ENCODE results near the gene ATG16L2. TPM values are rescaled to one million over a fixed set of nuclear protein-coding genes. Genes with fewer than 3 reads are reported as not detected.

The ATG16L2 gene
- total RNA-seq, 3 donors from 2014 or later (not counting 1 experiment from before 2014, with no cell fraction given), result 172 to 190 (median 179) TPM

DNA sequence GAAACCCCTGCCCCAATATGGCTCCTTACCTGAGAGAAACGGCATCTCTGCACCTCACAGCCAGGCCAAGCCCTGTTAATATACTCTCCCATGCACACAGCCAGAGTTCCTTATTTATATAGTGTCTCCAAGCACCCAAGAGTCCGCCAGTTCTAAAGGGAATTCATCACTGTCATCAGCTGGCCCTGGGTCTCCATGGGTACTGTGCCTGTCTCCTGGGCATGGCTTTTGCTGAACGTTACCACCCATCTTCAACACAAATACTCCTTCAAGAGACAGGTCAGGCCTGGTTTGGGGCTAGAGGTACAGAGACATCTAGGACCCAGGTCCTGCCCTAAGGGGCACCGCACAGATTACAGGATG is 1.6 kb upstream of the ATG16L2 start:
- Mint-ChIP-seq H3K4me1 (peaks cover 48 to 63% of the 10 kb centered on the region in 2 donors), H3K27me3 (ENCODE audit: low read depth in 2 of 2) (no peaks in the 10 kb centered on the region), H3K4me3 (peak overlapping the region; percentile 99), H3K27ac (peak overlapping the region; percentile 98 to 100), H3K36me3 (no peaks in the 10 kb centered on the region), H3K9me3 (no peaks in the 10 kb centered on the region)
- WGBS (ENCODE audit: insufficient coverage), result 29% methylated on average over 4 of the region's 4 CpGs
- Histone ChIP-seq H3K4me1 (ENCODE audit: control insufficient read depth, insufficient read depth, low read length) (peaks cover 55% of the 10 kb centered on the region), H3K36me3 (ENCODE audit: control insufficient read depth, insufficient read depth, low read length) (peaks cover 9% of the 10 kb centered on the region), H3K4me3 (ENCODE audit: low read length) (peak overlapping the region; percentile 66), H3K27ac (ENCODE audit: low read length) (peak overlapping the region; percentile 100), H3K27me3 (ENCODE audit: control insufficient read depth, insufficient read depth, low read length) (no peaks in the 10 kb centered on the region), H3K9me3 (ENCODE audit: control insufficient read depth, insufficient read depth, low read length) (no peaks in the 10 kb centered on the region)
- intact Hi-C loops (cut with micrococcal nuclease), result loop anchor here (5.0 kb wide), 1 partner anchor 590 kb away; the partner anchor contains the start of gene INPPL1
- TF ChIP-seq, protein P1, sequence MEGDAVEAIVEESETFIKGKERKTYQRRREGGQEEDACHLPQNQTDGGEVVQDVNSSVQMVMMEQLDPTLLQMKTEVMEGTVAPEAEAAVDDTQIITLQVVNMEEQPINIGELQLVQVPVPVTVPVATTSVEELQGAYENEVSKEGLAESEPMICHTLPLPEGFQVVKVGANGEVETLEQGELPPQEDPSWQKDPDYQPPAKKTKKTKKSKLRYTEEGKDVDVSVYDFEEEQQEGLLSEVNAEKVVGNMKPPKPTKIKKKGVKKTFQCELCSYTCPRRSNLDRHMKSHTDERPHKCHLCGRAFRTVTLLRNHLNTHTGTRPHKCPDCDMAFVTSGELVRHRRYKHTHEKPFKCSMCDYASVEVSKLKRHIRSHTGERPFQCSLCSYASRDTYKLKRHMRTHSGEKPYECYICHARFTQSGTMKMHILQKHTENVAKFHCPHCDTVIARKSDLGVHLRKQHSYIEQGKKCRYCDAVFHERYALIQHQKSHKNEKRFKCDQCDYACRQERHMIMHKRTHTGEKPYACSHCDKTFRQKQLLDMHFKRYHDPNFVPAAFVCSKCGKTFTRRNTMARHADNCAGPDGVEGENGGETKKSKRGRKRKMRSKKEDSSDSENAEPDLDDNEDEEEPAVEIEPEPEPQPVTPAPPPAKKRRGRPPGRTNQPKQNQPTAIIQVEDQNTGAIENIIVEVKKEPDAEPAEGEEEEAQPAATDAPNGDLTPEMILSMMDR (IDR thresholded peaks at IDR 0.05), result no peak
- no peak for ATAC-seq
- DNase-seq, result no peak

DNA sequence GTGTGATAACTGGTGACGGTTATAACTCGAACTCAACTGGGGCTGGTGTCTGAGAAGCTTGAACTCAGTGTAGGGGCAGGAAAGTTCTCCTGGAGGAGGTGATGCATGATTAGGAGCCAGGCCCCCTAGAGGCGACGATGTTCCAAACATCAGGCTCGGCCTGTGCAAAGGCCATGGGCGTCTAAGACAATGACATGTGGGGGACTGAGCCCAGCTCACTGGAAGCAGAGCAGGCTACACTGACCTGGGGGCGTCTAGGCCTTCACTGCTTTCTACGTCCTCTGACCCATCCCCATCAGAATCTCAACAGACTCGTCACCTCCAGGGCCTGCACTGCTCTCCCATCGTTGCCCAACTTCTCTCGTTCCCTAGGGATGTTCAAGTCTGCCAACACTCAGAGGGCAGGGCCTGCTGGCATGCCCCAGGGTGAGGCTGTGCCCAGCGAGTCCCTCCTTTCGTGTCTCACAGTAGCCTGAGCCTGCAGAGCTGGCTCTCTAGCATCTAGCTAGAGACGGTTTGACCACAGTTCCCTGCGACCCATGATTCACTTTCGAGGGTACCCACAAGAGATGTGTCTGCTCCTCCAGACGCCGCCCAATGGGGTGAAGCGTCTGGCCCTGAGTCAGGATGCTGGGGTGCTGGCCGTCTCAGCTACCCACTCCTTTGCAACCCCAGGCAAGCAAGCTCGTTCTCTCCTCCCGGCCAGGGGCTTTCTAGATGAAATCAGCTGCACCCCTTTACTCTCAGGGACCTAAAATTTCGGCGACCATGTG is 1.1 kb upstream of the ATG16L2 start:
- WGBS (ENCODE audit: insufficient coverage), result 1% methylated on average over 24 of the region's 24 CpGs
- peaks cover 52% of the 10 kb centered on the region for H3K4me1 ChIP-seq (ENCODE audit: control insufficient read depth, insufficient read depth, low read length)
- peaks cover 50 to 63% of the 10 kb centered on the region in 2 donors for H3K4me1 Mint-ChIP-seq

DNA sequence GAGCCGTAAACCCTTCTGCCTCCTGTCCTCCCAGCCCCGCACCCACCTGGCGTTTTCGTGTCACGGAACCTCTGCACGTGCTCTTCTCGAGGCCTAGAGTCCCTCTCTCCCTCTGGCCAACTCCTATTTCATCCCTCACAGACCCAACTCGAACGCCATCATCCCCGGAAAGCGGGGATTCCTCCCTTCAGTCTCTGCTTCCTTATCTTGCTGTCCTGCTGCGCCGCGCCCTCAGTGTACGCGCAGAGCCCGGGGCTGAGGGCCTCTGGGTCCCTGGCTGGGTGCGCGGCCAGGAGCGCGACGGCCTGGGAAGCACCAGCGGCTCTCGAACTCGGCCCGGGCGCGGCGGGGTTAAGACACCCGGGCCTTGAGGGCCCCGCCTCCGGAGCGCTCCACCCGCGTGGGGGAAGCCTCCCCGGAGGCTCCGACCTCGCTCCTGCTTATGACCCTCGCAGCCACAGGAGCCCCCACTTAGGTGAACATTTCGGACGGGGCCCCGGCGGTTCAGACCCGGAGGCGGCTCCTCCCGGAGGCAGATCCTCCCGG is 398 bp upstream of the ATG16L2 start:
- no peaks in the 10 kb centered on the region for H3K27me3 ChIP-seq (ENCODE audit: control insufficient read depth, insufficient read depth, low read length)
- under 1% methylated on average over 47 of the region's 47 CpGs for WGBS (ENCODE audit: insufficient coverage)
- H3K36me3 Mint-ChIP-seq, result no peaks in the 10 kb centered on the region
- H3K9me3 Mint-ChIP-seq, result no peaks in the 10 kb centered on the region
- peak overlapping the region; percentile 98 to 100 for H3K27ac Mint-ChIP-seq
- no peaks in the 10 kb centered on the region for H3K27me3 Mint-ChIP-seq (ENCODE audit: low read depth in 2 of 2)
- peak overlapping the region; percentile 66 for H3K4me3 ChIP-seq (ENCODE audit: low read length)
- DNase-seq, result peak in 1 of 2 donors; percentile 88
- peak overlapping the region; percentile 99 for H3K4me3 Mint-ChIP-seq
- TF ChIP-seq, protein P1 (IDR thresholded peaks at IDR 0.05), result no peak
- intact Hi-C loops (cut with micrococcal nuclease), result loop anchor here (1.0 to 5.0 kb wide), 5 partner anchors 21 to 592 kb away; partner anchors contain the start of genes FCHSD2 and INPPL1
- H3K4me1 Mint-ChIP-seq, result peaks cover 50 to 63% of the 10 kb centered on the region in 2 donors
- peaks cover 51% of the 10 kb centered on the region for H3K4me1 ChIP-seq (ENCODE audit: control insufficient read depth, insufficient read depth, low read length)
- ATAC-seq, result peak; percentile 55 to 82 (median 65)
- peaks cover 22% of the 10 kb centered on the region for H3K36me3 ChIP-seq (ENCODE audit: control insufficient read depth, insufficient read depth, low read length)
- peak overlapping the region; percentile 100 for H3K27ac ChIP-seq (ENCODE audit: low read length)
- H3K9me3 ChIP-seq (ENCODE audit: control insufficient read depth, insufficient read depth, low read length), result no peaks in the 10 kb centered on the region

More for the DNA sequence above, 1.1 kb upstream of the ATG16L2 start:
- peak overlapping the region; percentile 99 for H3K4me3 Mint-ChIP-seq
- H3K27ac ChIP-seq (ENCODE audit: low read length), result peak overlapping the region; percentile 100
- no peaks in the 10 kb centered on the region for H3K9me3 Mint-ChIP-seq
- H3K9me3 ChIP-seq (ENCODE audit: control insufficient read depth, insufficient read depth, low read length), result no peaks in the 10 kb centered on the region
- peak; percentile 60 to 69 (median 62) for ATAC-seq
- peak overlapping the region; percentile 98 to 100 for H3K27ac Mint-ChIP-seq
- no peaks in the 10 kb centered on the region for H3K36me3 Mint-ChIP-seq
- TF ChIP-seq, protein P1 (IDR thresholded peaks at IDR 0.05), result peak; percentile 66
- no peaks in the 10 kb centered on the region for H3K27me3 Mint-ChIP-seq (ENCODE audit: low read depth in 2 of 2)
- H3K36me3 ChIP-seq (ENCODE audit: control insufficient read depth, insufficient read depth, low read length), result peaks cover 15% of the 10 kb centered on the region
- DNase-seq, result peak; percentile 78 to 81
- intact Hi-C loops (cut with micrococcal nuclease), result loop anchor here (1.0 to 5.0 kb wide), 4 partner anchors 20 to 591 kb away; partner anchors contain the start of gene INPPL1
- peak overlapping the region; percentile 66 for H3K4me3 ChIP-seq (ENCODE audit: low read length)
- no peaks in the 10 kb centered on the region for H3K27me3 ChIP-seq (ENCODE audit: control insufficient read depth, insufficient read depth, low read length)

All from natural killer cell (primary cell).